HG03558 (cell line): Measurements from ENCODE around the gene ERO1A.

Experiments used
- ATAC-seq: cut with Tn5 transposase; IDR thresholded peaks from one replicate; pipeline ENCODE4 v1.9.1; 2021; ENCODE audit warnings: moderate number of reproducible peaks; ENCODE audit not compliant: unreplicated experiment; ENCODE audit errors: extremely low read depth

The ERO1A gene

DNA sequence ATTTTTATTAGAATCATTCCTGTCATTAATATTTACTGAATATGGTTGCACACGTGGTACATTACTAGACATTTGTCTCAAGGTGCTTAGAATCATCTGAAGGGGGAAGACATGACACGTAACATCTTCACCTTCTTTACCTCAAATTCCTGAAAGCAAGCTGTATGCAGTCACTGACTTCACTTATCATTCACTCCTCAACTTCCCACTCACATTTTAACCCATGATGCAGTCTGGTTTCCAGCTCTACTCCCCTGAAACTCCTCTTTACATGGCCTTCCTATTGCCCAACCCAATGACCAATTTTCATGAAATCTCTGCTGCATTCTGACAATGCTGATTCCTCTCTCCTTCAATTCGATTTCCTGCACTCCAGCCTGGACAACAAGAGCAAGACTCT is 5.9 kb upstream of the ERO1A start:
- ATAC-seq = no peak

DNA sequence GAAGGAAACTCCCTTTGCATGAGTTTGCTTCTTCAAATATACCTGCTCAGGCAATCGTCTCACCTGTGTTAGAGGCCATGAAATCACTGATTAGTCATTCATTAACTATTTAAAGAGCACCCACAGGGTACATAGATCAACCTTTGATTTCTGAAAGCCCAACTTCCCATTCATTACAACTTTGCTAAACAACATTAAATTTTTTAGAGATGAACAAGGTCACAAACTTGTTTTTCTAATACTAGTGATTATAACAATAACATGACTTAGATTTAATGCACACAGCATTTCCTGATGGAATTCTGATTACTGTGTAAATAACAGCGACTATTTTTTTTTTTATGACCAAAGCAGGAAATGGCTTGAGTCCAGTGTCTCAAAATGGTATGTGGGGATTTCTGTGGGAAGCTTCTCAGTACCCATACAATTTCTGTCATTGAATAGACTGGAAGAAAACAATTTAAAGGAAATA is 5.4 kb upstream of the ERO1A start:
- ATAC-seq = no peak

DNA sequence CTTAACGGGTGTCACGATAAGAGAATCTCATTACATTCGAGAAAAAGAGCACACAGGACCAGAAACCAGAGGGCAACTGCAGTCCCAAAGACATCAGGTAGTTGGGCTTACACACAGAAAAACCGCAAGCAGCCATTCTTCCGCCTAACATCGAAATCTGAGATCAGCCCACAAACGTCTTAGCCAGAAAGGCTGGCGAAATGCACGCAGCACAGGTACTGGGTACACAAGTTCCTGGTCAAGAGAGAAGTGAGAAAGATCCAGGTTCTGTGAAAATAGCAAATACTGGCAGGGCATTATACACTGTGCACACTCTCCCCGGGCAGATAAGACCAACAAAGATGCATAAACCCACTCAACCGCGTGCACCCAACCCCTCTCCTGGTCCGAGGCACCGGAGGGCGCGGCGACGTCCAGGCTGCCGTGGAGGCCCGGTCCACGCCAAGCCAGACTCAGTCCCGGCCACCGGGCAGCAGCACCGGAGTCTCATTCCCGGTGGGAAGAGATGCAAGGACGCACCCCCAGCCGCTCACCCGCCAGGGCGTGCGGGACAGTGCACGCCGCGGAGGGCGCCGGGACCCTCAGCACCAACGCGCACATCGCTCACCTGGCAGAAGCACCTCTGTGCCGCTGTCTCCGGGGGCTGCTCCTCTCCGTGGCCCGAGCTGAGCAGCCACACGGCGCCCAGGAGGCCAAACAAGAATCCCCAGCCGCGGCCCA is 437 bp downstream of the ERO1A start:
- ATAC-seq = peak; percentile 32

DNA sequence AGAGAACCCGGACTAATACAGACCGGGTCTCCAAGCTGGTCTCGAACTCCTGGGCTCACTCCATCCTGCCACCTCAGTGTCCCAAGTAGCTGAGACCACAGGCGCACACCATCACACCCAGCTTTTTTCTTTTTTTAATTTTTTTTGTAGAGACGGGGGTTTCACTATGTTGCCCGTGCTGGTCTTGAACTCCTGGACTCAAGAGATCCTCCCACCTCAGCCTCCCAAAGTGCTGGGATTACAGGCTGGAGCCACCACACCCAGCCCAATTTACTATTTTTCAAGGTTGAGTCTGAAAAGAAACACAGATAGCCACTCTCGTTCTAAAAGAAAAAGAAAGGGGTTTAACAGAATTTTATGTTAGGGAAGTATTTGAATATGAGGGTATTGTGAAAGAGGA is 1.8 kb downstream of the ERO1A start:
- ATAC-seq = no peak

DNA sequence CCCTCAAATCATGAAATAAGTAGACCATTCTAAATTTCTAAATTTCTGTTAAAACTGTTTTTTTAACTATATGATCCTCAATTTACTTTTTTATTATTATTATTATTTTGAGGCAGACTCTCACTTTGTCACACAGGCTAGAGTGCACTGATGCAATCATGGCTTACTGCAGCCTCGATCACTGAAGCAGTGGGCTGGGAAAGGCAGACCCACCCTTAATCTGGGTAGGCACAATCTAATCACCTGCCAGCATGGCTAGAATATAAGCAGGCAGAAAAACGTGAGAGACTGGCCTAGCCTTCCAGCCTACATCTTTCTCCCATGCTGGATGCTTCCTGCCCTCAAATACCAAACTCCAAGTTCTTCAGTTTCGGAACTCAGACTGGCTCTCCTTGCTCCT is 2.3 kb downstream of the ERO1A start:
- no peak for ATAC-seq

DNA sequence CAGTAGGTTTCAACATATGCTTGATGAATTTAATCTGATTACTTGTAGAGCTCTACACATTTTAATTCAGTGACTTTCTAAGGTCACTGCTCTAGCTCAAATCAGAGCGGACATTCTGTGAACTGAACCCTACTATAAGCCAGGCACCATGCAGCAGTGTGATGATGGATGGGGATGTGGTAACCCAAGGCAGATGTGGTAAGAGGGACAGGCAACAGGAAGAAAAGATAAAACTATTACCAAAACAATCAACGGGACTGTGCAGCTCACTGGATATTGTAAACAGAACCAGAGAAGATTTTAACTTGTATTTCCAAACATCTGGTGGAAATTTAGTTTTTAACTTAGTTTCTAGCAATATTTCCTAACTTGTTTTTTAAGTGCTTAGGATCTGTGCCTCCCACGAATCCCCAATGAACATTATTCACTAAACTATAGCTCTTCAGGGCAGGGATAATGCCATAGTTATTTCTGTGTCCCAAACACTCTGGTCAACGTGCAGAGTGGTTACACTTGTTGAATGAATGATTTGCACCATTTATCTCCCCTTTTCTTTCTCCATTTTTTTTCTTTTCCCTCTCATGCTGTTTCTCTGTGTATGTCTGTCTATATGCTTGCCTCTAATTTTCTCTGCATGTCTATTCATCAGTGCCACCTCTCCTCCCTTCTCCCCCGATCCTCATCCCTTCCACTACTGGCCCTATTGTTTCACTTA is 3.0 kb downstream of the ERO1A start:
- ATAC-seq = no peak

DNA sequence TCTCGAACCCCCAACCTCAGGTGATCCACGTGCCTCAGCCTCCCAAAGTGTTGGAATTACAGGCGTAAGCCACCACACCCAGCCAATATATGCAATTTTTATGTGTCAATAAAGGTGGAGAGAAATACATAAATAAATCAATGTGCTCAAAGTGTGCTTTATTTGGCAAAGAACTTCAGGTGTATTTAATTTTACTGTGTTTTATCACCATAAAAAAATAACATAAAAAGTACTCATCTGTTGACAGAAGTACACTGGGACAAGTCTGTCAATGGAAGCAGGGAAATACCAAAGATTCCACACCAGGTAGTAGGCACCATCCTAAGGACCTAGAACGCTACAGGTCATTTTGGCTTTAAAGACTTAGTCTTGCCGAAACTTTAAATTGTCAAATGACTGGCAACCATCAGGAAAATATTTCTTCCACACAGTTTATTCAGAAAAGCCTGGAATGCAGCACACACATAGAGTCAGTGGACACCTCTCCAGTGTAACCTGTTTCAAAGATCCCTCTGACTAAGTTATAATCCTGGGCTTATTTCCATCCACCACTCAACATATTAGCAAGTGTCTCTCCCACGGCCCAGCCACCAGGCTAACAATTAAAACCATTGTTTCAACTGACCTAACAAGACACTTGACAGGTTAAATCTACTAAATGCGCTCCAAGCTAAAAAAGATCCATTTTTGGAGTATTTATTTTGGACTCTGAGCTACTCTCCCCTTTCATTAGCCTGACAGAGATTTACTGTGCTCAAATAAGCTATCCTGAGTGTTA is 4.2 kb downstream of the ERO1A start:
- ATAC-seq = no peak

DNA sequence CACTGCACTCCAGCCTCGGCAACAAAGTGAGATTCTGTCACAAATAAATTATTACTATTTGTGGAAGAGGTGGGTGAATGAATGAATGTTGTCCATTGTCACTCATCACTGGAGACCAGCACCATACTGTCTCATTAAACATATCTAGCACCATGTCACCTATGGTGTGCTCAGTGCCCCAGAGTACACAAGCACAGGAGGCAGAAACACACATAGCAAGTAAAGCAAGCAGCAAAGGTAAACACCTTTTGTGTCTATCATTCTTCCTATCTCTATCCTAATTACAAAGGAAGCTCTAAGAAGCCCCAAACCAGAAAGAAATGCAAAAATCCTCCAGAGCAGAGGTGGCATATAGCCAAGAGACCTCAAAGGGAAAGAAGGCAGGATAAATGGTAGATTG is 9.2 kb downstream of the ERO1A start:
- no peak for ATAC-seq

DNA sequence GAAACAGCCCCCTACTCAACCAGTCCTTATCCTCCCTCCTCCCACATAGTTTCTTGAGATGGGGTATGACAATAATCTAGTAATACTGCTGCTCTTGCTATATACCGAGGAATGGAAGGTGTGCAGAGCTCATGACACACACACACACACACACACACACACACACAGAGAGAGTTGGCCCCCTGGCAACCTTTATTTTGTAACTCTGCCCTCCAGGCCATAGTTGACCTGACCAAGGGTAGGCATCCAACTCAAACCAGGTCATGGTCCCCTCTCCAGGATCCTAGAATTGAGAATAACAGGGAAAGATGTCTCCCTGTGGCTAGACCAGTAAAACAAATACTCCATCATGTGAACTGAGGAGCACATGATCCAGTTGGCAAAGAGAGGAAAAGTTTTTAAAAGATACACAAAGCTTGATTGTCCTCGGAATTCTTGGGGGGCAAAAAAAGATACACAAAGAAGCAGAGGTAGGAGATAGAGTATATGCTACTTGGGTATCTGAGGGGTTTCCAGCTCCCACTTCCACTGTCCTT is 11.3 kb downstream of the ERO1A start:
- ATAC-seq = no peak

DNA sequence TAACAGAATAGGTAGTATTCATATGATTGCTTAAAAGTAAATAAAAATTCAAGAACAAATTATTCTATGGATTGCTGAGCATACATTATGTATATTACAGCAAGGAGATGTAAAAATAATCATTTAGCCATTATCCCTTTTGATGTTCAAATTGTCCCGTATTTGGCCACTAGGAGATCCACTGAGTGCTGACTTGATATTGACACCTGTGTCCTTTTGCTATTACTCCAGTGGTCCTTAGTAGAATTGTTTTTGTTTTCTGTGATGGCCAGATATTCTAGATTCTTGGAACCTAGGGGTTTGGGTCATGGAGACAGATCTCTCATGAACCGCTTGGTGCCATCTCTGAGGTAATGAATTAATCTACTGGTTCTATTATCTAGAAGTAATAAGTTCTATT is 16.8 kb downstream of the ERO1A start:
- no peak for ATAC-seq

DNA sequence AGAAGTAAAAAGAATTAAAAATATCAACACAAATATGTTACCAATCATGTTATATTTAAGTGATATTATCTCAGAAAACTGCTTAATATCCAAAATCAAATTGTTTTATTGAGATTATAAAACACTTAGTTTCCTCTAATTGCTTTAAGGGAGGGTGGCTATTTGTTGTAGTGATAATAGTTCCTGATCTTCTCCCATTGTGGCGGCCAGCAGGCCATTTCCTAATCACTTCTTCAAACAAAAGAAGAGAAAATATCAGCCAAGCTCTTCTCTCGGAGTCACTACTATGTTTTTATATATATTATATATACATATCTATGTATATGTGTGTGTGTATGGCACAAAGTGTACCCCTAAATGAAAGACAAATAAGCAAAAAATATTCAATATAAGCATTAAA is 31.5 kb downstream of the ERO1A start:
- ATAC-seq = no peak

DNA sequence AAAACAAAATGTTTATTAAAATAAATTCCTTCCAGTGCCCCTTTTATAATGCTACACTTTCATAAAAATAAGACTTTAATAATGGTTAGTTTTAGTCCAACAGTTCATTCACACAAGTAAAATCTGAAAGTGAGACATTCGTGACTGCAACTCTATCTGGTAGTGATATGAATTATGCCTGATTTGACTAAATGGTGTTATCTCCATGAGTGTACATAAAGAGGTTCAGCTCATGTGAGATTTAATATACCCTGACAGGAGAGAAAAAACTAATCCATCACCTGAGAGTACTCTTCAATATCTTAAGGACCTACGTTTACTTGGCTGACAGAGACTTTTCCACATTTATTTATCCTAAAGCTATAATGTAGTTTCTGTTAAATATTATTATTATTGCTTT is 34.0 kb downstream of the ERO1A start:
- ATAC-seq = no peak

DNA sequence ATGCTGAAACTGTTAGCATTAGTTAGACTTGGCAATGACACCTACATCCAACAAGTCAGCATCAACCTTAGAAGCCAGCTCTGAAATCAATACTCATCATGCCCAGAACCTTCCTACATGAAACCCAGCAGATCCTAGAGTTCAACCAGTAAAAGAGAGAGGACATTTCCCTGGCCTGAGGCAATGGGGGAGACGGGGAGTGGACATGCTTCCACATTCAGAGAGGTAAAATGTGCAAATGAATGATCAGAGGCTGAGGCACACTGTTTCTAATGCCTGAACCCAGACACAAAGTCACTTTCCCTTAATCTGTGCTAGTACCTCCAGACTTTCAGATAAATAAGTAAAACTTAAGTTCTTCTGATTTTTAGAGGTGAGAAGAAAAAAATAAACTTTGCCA is 34.5 kb downstream of the ERO1A start:
- no peak for ATAC-seq

DNA sequence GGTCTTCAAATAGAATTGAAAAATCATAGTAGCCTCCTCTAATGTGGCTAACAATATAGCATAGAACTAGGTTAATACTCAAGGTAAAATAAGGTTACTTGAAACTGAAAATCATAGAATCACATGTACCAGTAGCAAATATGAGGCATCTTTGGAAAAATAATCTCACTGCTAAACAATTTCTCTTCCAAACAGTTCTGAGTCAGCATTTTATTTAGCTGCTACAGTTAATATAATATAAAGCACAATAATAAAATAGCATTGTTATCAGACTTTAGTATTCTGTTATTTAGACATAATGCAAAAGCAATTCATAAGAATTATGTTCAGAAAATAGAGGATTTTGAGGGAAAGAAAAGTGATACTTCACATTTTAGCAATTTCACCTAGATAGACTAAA is 35.0 kb downstream of the ERO1A start:
- no peak for ATAC-seq

DNA sequence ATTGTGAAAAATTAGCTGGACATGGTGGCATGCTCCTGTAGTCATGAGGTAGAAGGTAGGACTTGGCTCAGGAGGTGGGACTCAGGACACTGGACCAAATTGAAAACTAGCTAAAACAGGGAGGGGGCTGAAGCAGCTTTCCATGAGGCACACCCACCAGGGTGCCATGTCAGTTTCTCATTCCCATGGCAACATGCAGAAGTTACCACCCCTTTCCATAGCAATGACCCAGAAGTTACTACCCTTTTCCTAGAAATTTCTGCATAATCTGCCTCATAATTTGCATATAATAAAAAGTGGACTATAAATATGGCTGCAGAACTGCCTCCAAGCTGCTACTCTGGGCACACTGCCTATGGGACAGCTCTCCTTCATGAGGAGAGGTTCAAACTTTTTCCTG is 38.5 kb downstream of the ERO1A start:
- ATAC-seq = no peak

DNA sequence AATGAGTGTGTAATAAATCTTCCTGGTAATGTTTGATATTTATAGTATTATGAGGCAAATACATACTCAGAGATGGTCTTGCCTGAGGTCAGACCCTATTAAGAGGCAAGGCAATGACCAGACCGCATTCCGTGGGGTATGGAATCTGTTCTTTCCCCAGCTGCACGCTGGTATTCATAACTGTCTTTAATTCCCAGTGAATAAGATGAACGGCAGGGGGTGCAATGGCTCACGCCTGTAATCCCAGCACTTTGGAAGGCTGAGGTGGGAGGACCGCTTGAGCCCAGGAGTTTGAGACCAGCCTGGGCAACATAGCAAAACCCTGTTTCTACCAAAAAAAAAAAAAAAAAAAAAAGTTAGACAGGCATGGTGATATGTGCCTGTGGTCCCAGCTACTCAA is 44.6 kb downstream of the ERO1A start:
- no peak for ATAC-seq

DNA sequence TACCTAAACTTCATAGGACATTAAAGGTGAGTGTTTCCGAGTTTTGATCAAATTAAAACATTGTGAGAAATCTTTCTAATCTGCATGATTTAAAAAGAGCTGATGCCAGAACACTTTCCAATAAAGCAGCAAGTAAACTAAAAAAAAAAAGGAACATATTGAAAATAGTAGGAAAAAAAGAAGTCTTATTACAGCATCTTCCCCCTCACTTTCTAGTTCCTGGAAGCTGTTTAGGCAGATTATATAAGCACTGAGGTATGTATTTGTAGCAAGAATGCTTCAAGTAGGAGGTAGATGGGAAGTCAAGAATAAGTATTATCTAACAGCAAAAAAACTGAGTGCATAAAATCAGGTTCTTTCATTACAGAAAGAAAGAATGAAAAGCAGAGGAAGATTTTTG is 45.8 kb downstream of the ERO1A start:
- no peak for ATAC-seq

DNA sequence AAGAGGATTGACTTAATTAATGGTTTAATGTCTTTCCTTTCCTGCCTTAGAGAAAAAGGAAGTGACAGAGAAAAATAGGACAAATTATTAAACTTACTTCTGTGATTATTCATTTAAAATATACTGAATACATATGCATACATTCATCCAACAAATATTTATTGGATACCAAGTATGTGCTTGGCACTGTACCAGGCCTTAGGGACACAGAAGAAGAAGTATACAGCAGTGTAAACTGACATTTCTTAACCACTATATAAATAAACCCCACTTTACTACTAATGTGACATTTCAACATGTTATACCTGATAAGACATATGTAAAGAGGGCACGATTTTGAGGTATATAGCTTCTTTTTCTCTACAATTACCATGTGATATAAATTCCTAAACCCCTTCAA is 53.6 kb downstream of the ERO1A start:
- ATAC-seq = no peak

DNA sequence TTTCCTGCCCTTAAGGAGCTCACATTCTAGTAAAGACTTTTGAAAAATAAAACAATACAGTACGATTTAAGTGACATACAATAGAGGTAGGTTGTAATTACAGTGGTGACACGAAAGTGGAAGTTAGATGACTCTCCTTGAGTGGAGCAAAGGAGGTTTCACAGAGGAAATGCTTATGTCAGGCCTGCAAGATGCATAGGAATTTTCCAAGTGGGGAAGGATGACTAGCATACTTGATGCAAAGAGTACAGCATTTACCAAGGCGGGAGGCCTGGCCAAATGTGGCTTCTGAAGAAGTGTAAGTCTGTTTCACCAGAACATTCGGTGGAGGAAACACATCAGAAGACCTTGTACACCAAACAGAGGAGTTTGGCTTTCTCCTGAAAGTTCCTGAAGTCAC is 55.2 kb downstream of the ERO1A start:
- ATAC-seq = no peak

DNA sequence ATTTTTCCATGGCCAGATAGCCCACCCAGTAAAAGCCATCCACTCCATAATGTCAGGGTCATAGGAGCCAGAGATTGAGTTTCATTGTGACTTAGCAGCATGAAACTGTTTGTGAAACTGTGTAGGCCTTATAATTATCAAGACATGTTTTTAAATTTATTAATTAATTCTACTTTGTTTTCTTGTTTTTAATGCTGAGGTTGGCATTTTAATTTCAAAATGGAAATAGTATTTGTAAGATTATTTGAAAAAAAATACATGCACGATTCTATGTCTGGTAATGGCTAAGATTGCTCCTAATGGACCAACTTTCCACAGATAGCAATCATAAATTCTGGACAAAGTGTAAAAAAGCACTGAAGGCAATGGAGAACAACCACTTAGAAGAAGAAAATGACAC is 75.7 kb downstream of the ERO1A start:
- ATAC-seq = no peak

DNA sequence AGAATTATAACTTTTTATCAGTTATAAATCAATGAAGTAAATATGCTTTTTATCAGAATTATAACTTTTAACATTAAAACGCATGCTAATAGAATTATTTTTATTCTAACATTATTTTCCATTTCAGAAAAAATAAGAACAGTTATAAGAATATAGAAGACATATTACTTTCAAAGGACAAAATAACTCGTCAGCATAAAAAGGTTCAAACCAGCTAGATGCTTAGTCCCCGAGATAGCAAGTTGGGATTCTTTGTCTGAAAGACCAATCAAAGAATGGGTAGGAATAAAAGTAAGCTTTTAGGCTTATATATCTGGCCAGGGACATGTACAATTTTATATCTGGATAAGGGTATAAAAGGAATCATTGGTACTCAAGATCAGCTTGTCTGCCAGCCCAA is 76.8 kb downstream of the ERO1A start:
- no peak for ATAC-seq
